ENCODE measurements around the gene BCL6. TPM values are rescaled to one million over a fixed set of nuclear protein-coding genes. Genes with fewer than 3 reads are reported as not detected.

The BCL6 gene
- total RNA-seq, 4 donors from 2014 or later, result 223 to 363 (median 292) TPM

- DNase-seq, result no peak
- H3K4me3 ChIP-seq, result no peak overlapping the region
- no peaks in the 10 kb centered on the region for H3K36me3 ChIP-seq
- H3K4me1 ChIP-seq, result no peaks in the 10 kb centered on the region
- intact Hi-C loops (cut with DNase I; ENCODE audit: low total_unique reads) (loop anchor here (1.0 to 5.0 kb wide), 4 partner anchors 36 to 458 kb away; no protein-coding TSS in a partner anchor), in situ Hi-C loops (cut with MboI; ENCODE audit: low sequenced_read_pairs in 4 of 4) (loop anchor here in 3 of 4 donors (5.0 to 10.0 kb wide), 4 partner anchors 356 to 461 kb away; no protein-coding TSS in a partner anchor)
- TF ChIP-seq POLR2A (IDR thresholded peaks at IDR 0.05) (no peak), CTCF (IDR thresholded peaks at IDR 0.05 in 4 of 5, conservative IDR thresholded peaks at IDR 0.05 in 1 of 5) (peak in 4 of 5 experiments; percentile 1 to 46 (median 25))
- ATAC-seq, result peak in 1 of 2 donors; percentile 26
- H3K27me3 ChIP-seq, result no peaks in the 10 kb centered on the region
- no peak overlapping the region for H3K27ac ChIP-seq
- no peaks in the 10 kb centered on the region for H3K9me3 ChIP-seq
Measured at GRCh38 chr3:187678726-187679268, 66.5 kb downstream of the BCL6 start.

GRCh38 chr3:187677604-187678003 lies 67.7 kb downstream of the BCL6 start:
- in situ Hi-C loops (cut with MboI; ENCODE audit: low sequenced_read_pairs in 4 of 4), result loop anchor here in 3 of 4 donors (5.0 to 10.0 kb wide), 4 partner anchors 355 to 460 kb away; no protein-coding TSS in a partner anchor
- no peak overlapping the region for H3K27ac ChIP-seq
- no peak overlapping the region for H3K4me3 ChIP-seq
- no peaks in the 10 kb centered on the region for H3K9me3 ChIP-seq
- TF ChIP-seq CTCF (IDR thresholded peaks at IDR 0.05 in 4 of 5, conservative IDR thresholded peaks at IDR 0.05 in 1 of 5) (no peak), POLR2A (IDR thresholded peaks at IDR 0.05) (no peak)
- H3K4me1 ChIP-seq, result no peaks in the 10 kb centered on the region
- intact Hi-C loops (cut with DNase I; ENCODE audit: low total_unique reads), result loop anchor here (2.0 to 5.0 kb wide), 2 partner anchors 37 to 55 kb away; no protein-coding TSS in a partner anchor
- no peaks in the 10 kb centered on the region for H3K36me3 ChIP-seq
- H3K27me3 ChIP-seq, result peaks cover 0 to 3% (median 0%) of the 10 kb centered on the region in 3 donors
- ATAC-seq (no peak), DNase-seq (no peak)

DNA sequence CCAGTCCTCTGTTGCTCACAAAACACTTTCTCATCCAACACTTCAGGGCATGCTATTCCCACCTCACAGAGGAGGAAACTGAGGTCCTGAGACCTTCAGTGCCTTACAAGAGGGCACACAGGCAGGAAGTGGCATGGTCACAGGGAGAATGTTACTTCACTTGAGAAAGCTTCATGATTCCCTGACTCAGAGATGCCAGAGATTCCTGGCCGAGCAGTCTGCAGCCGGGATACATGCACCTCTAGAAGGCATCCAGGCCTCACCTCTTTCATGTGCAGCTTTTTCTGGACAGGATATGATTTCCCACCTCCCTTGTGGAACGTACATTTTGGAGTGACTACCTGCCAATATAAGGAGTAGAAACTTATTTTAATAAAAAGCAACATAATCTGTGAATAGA lies 72.3 kb downstream of the BCL6 start:
- intact Hi-C loops (cut with DNase I; ENCODE audit: low total_unique reads), result no loop called here
- Histone ChIP-seq H3K4me3 (no peak overlapping the region), H3K4me1 (no peaks in the 10 kb centered on the region), H3K9me3 (no peaks in the 10 kb centered on the region), H3K36me3 (no peaks in the 10 kb centered on the region), H3K27me3 (peaks cover under 1 to 23% (median 18%) of the 10 kb centered on the region in 3 donors), H3K27ac (no peak overlapping the region)
- no peak for DNase-seq
- no peak for TF ChIP-seq POLR2A (IDR thresholded peaks at IDR 0.05)
- TF ChIP-seq CTCF (IDR thresholded peaks at IDR 0.05 in 4 of 5, conservative IDR thresholded peaks at IDR 0.05 in 1 of 5), result no peak
- no peak for ATAC-seq
- in situ Hi-C loops (cut with MboI; ENCODE audit: low sequenced_read_pairs in 4 of 4), result loop anchor here in 2 of 4 donors (10.0 kb wide), 1 partner anchor 448 kb away; no protein-coding TSS in a partner anchor

Other genes starting within 250 kb of the BCL6 start
- not detected for gene SST, start 75.1 kb downstream of the BCL6 start, total RNA-seq
- gene RTP2, start 42.9 kb downstream of the BCL6 start, total RNA-seq, result 1 to 10 TPM in 3 of 4 donors, not detected in 1; 1.9 to 3.1 (median 2.3) TPM